ENCODE results near the gene CDC14A.
A peak's percentile ranks its signal among the peaks of the same experiment; 100 is the strongest.
"Not testable (repeated sequence)": the region's sequence is repeated elsewhere in the genome, so short reads cannot be mapped to it uniquely, and the experiment has no call there.

CDC14A gene

GRCh38 chr1:100400404-100400803, 48.1 kb downstream of the CDC14A start:
- peak; percentile 18 for DNase-seq (ENCODE audit: low read depth)
- TF ChIP-seq CTCF (conservative IDR thresholded peaks at IDR 0.05; ENCODE audit: low read depth, low read length): no peak

GRCh38 chr1:100404821-100405220, 52.5 kb downstream of the CDC14A start:
- no peak overlapping the region for H3K4me3 ChIP-seq (ENCODE audit: low read depth, low read length)
- no peak for DNase-seq (ENCODE audit: low read depth)
- no peak for TF ChIP-seq CTCF (conservative IDR thresholded peaks at IDR 0.05; ENCODE audit: low read depth, low read length)

More at GRCh38 chr1:100400404-100400803, 48.1 kb downstream of the CDC14A start:
- H3K4me3 ChIP-seq (ENCODE audit: low read depth, low read length): no peak overlapping the region

- not testable (repeated sequence) for H3K4me3 ChIP-seq (ENCODE audit: low read depth, low read length); DNase-seq (ENCODE audit: low read depth)
Measured at GRCh38 chr1:100405902-100406301, 53.6 kb downstream of the CDC14A start.

GRCh38 chr1:100407390-100407789, 55.1 kb downstream of the CDC14A start:
- DNase-seq (ENCODE audit: low read depth); H3K4me3 ChIP-seq (ENCODE audit: low read depth, low read length): not testable (repeated sequence)

- DNase-seq (ENCODE audit: low read depth): no peak
- TF ChIP-seq CTCF (conservative IDR thresholded peaks at IDR 0.05; ENCODE audit: low read depth, low read length): no peak
- no peak overlapping the region for H3K4me3 ChIP-seq (ENCODE audit: low read depth, low read length)
Measured at GRCh38 chr1:100411019-100411418, 58.7 kb downstream of the CDC14A start.

GRCh38 chr1:100411574-100411973, 59.3 kb downstream of the CDC14A start:
- TF ChIP-seq CTCF (conservative IDR thresholded peaks at IDR 0.05; ENCODE audit: low read depth, low read length): no peak
- DNase-seq (ENCODE audit: low read depth): no peak
- no peak overlapping the region for H3K4me3 ChIP-seq (ENCODE audit: low read depth, low read length)

- no peak for TF ChIP-seq CTCF (conservative IDR thresholded peaks at IDR 0.05; ENCODE audit: low read depth, low read length)
- DNase-seq (ENCODE audit: low read depth): no peak
- H3K4me3 ChIP-seq (ENCODE audit: low read depth, low read length): no peak overlapping the region
Measured at GRCh38 chr1:100413035-100413434, 60.7 kb downstream of the CDC14A start.

- TF ChIP-seq CTCF (conservative IDR thresholded peaks at IDR 0.05; ENCODE audit: low read depth, low read length): no peak
- no peak overlapping the region for H3K4me3 ChIP-seq (ENCODE audit: low read depth, low read length)
- DNase-seq (ENCODE audit: low read depth): no peak
Measured at GRCh38 chr1:100414693-100415497, 62.6 kb downstream of the CDC14A start.
